Measurements from ENCODE around the gene UBFD1. TPM values are rescaled to one million over a fixed set of nuclear protein-coding genes. Genes with fewer than 3 reads are reported as not detected.

UBFD1 gene
- total RNA-seq, 1 experiment from 2014 or later: 89.6 TPM

GRCh38 chr16:23597003-23597756 is 39.7 kb downstream of the UBFD1 start:
- H3K79me2 ChIP-seq (ENCODE audit: insufficient read depth, low read length): peaks cover 39% of the 10 kb centered on the region
- TF ChIP-seq CTCF (IDR thresholded peaks at IDR 0.05 in 2 of 3, conservative IDR thresholded peaks at IDR 0.05 in 1 of 3; ENCODE audit: borderline replicate concordance in 1 of 3, insufficient read depth in 1 of 3, low read depth in 2 of 3, low read length in 2 of 3) (peak; percentile 54 to 73 (median 71)), RAD21 (IDR thresholded peaks at IDR 0.05; ENCODE audit: low read depth) (peak; percentile 67), CEBPB (IDR thresholded peaks at IDR 0.05; ENCODE audit: low read depth) (no peak)
- BruUV-seq (replicated peaks): no TSS peak
- H3K27me3 ChIP-seq (ENCODE audit: insufficient read depth, low read length): no peaks in the 10 kb centered on the region
- no peaks in the 10 kb centered on the region for H3K9me3 ChIP-seq (ENCODE audit: control insufficient read depth in 1 of 2, insufficient read depth in 1 of 2, low read depth in 1 of 2, low read length in 2 of 2)
- DNase-seq (ENCODE audit: low read depth, low spot score) (peak; percentile 50), ATAC-seq (peak; percentile 77)
- H2AFZ ChIP-seq (ENCODE audit: low read depth, low read length, poor library complexity, severe bottlenecking): peak overlapping the region; percentile 92
- no peaks in the 10 kb centered on the region for H3K9me2 ChIP-seq (ENCODE audit: insufficient read depth)
- H3K27ac ChIP-seq (ENCODE audit: low read depth, low read length): peak overlapping the region; percentile 77
- peak overlapping the region; percentile 89 for H3K4me2 ChIP-seq (ENCODE audit: low read length)
- RAD21 ChIA-PET (ENCODE audit: low non-redundant PET in 1 of 2, low total read pairs in 2 of 2, uncharacterized antibody in 2 of 2, unreplicated experiment in 2 of 2): no interaction called here
- no peak overlapping the region; the same call in 1 of the 2 replicates for H3K9ac ChIP-seq (ENCODE audit: low read length)
- POLR2A ChIA-PET: interaction anchor here (1.2 to 2.3 kb wide), 3 partner anchors 39 to 82 kb away, joined by 3 to 8 read pairs (median 3); partner anchors contain the start of genes DCTN5, EARS2, PALB2 and UBFD1
- intact Hi-C loops (cut with micrococcal nuclease): loop anchor here (2.0 kb wide), 1 partner anchor 44 kb away; the partner anchor contains the start of genes DCTN5 and PALB2
- H4K20me1 ChIP-seq (ENCODE audit: insufficient read depth): no peaks in the 10 kb centered on the region
- CTCF ChIA-PET: interaction anchor here (0.7 to 2.2 kb wide), 14 partner anchors 8 to 656 kb away, joined by 3 to 30 read pairs (median 5); partner anchors contain the start of genes DCTN5, EARS2, PALB2 and UBFD1
- H3K4me1 ChIP-seq (ENCODE audit: control insufficient read depth in 1 of 2, insufficient read depth in 2 of 2, low read length in 2 of 2): peaks cover 16 to 25% of the 10 kb centered on the region in 2 experiments; a peak in 3 of 4 replicates
- H3K4me3 ChIP-seq (replicated peaks in 1 of 2; ENCODE audit: low read depth in 1 of 2, low read length in 2 of 2): peak overlapping the region; percentile 85 to 100
- H3K36me3 ChIP-seq (ENCODE audit: control insufficient read depth in 1 of 2, insufficient read depth in 2 of 2, low read length in 2 of 2): peaks cover 5 to 12% of the 10 kb centered on the region in 2 experiments

GRCh38 chr16:23607726-23608125 is 50.2 kb downstream of the UBFD1 start:
- ChIA-PET CTCF (no interaction called here), RAD21 (ENCODE audit: low non-redundant PET in 1 of 2, low total read pairs in 2 of 2, uncharacterized antibody in 2 of 2, unreplicated experiment in 2 of 2) (no interaction called here), POLR2A (no interaction called here)
- Histone ChIP-seq H2AFZ (ENCODE audit: low read depth, low read length, poor library complexity, severe bottlenecking) (no peak overlapping the region), H3K9ac (ENCODE audit: low read length) (no peak overlapping the region), H3K4me1 (ENCODE audit: control insufficient read depth in 1 of 2, insufficient read depth in 2 of 2, low read length in 2 of 2) (peaks cover 0 to 7% of the 10 kb centered on the region in 2 experiments; a peak in 1 of 4 replicates), H3K79me2 (ENCODE audit: insufficient read depth, low read length) (no peaks in the 10 kb centered on the region), H3K4me2 (ENCODE audit: low read length) (no peak overlapping the region), H3K9me3 (ENCODE audit: control insufficient read depth in 1 of 2, insufficient read depth in 1 of 2, low read depth in 1 of 2, low read length in 2 of 2) (no peaks in the 10 kb centered on the region), H4K20me1 (ENCODE audit: insufficient read depth) (no peaks in the 10 kb centered on the region), H3K9me2 (ENCODE audit: insufficient read depth) (no peaks in the 10 kb centered on the region), H3K4me3 (replicated peaks in 1 of 2; ENCODE audit: low read depth in 1 of 2, low read length in 2 of 2) (no peak overlapping the region), H3K27ac (ENCODE audit: low read depth, low read length) (no peak overlapping the region), H3K36me3 (ENCODE audit: control insufficient read depth in 1 of 2, insufficient read depth in 2 of 2, low read length in 2 of 2) (peaks cover 3 to 22% of the 10 kb centered on the region in 2 experiments; a peak in 1 of 4 replicates), H3K27me3 (ENCODE audit: insufficient read depth, low read length) (no peaks in the 10 kb centered on the region)
- DNase-seq (ENCODE audit: low read depth, low spot score) (no peak), ATAC-seq (no peak)
- BruUV-seq (replicated peaks): no TSS peak
- intact Hi-C loops (cut with micrococcal nuclease): no loop called here
- no peak for TF ChIP-seq CTCF (IDR thresholded peaks at IDR 0.05 in 2 of 3, conservative IDR thresholded peaks at IDR 0.05 in 1 of 3; ENCODE audit: borderline replicate concordance in 1 of 3, insufficient read depth in 1 of 3, low read depth in 2 of 3, low read length in 2 of 3)
- TF ChIP-seq MAX (IDR thresholded peaks at IDR 0.05): no peak
- TF ChIP-seq EZH2 (IDR thresholded peaks at IDR 0.05): no peak
- TF ChIP-seq ZNF274 (IDR thresholded peaks at IDR 0.05; ENCODE audit: low read depth, low read length): no peak
- TF ChIP-seq ZFX (IDR thresholded peaks at IDR 0.05): no peak
- no peak for TF ChIP-seq SP1 (IDR thresholded peaks at IDR 0.05; ENCODE audit: low read depth)
- TF ChIP-seq POLR2A (IDR thresholded peaks at IDR 0.05; ENCODE audit: borderline replicate concordance, extremely low read depth, insufficient read depth, insufficient read length): no peak
- TF ChIP-seq ELF1 (IDR thresholded peaks at IDR 0.05; ENCODE audit: borderline replicate concordance, low read depth): no peak
- TF ChIP-seq, protein P1, sequence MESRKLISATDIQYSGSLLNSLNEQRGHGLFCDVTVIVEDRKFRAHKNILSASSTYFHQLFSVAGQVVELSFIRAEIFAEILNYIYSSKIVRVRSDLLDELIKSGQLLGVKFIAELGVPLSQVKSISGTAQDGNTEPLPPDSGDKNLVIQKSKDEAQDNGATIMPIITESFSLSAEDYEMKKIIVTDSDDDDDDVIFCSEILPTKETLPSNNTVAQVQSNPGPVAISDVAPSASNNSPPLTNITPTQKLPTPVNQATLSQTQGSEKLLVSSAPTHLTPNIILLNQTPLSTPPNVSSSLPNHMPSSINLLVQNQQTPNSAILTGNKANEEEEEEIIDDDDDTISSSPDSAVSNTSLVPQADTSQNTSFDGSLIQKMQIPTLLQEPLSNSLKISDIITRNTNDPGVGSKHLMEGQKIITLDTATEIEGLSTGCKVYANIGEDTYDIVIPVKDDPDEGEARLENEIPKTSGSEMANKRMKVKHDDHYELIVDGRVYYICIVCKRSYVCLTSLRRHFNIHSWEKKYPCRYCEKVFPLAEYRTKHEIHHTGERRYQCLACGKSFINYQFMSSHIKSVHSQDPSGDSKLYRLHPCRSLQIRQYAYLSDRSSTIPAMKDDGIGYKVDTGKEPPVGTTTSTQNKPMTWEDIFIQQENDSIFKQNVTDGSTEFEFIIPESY (IDR thresholded peaks at IDR 0.05; ENCODE audit: extremely low read depth, insufficient replicate concordance, low read length): no peak

Measured in HCT116 (cell line).